Stimulated activated naive CD4-positive, alpha-beta T cell treated with Interleukin-2 at 50 U/mL for 16 hours (primary cell): ENCODE results near the gene SLC25A13.
A peak's percentile ranks its signal among the peaks of the same experiment; 100 is the strongest.

Experiments
- DNase-seq: peaks from one replicate; lab custom pipeline; 2025; lab: John Stamatoyannopoulos, UW

The SLC25A13 gene

GRCh38 chr7:96322847-96323461 is 1.1 kb upstream of the SLC25A13 start:
- no peak for DNase-seq

DNA sequence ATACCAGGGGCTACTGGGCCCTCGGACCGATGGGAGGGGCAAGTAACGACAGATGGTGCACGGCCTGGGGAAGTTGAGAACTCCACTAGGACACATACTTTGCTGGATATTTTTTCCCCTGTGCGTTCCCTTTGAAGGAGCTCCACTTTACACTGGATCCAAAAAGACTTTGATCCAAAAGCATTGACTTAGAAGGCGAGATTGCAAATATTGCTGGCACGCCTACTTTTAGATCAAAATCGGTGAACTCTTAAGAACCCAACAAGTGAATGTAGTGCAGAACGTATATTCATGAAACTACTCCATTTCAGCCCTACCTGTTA is 436 bp upstream of the SLC25A13 start:
- DNase-seq = no peak

DNA sequence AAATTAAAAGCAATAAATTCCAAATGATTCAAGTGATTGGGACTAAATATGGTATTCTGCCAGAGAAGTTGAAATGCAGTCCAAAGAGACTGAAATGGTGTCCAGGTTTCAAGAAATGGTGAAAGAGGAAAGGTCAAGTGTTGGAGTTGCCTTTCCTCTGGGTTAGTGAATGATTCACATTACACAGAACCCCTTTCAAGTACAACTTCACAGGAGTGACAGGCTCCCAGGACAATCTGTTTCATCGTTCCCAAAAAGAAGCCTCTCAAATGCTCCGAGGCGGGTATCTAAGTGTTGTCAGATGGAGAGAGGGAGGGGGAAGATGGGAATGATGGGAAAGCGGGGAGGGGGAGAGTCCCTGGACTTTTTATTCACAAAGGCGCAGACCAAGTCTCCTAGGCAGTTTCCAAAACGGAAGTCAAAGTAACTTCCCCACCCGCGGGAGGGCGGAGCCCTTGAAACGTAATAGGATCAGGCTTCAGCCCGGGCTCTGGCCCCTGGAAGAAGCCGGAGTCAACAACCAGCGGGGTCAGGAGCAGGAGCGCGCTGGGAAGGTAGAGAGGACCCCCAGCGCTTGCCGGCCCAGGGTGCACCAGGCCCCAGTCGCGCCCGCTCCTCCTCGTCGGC is 754 bp downstream of the SLC25A13 start:
- DNase-seq = peak; percentile 64

DNA sequence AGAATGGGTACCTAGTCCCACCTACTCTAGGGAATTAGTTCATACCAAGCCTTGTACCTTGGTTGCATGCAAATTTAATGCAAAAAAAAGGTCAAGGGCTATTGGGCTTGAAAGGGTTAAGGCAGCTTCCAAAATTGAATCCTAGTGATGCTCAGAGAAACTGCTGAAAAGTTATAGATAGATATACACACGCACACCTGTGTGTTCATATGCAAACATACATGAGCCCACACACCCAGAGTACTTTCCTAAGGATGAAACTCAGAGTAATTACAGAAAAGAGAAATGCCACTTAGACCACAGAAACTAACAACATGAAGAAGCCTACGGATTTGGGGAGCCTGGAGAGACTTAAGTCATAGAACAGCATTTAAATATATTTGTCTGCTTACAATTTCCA is 1.5 kb downstream of the SLC25A13 start:
- DNase-seq = no peak

- no peak for DNase-seq
Observed at GRCh38 chr7:96319439-96319838, 2.5 kb downstream of the SLC25A13 start.

DNA sequence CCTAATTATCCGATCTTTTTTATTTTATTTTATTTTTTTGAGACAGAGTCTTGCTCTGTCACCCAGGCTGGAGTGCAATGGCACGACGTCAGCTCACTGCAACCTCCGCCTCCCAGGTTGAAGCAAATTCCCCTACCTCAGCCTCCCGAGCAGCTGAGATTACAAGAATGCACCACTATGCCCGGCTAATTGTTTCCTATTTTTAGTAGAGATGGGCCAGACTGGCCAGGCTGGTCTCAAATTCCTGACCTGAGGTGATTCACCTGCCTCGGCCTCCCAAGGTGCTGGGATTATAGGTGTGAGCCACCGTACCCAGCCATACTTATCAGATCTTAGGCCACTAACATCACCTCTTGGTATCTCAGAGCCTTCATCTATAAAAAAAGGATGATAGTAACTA is 4.9 kb downstream of the SLC25A13 start:
- no peak for DNase-seq

GRCh38 chr7:96315125-96315512 is 6.8 kb downstream of the SLC25A13 start:
- DNase-seq = no peak

DNA sequence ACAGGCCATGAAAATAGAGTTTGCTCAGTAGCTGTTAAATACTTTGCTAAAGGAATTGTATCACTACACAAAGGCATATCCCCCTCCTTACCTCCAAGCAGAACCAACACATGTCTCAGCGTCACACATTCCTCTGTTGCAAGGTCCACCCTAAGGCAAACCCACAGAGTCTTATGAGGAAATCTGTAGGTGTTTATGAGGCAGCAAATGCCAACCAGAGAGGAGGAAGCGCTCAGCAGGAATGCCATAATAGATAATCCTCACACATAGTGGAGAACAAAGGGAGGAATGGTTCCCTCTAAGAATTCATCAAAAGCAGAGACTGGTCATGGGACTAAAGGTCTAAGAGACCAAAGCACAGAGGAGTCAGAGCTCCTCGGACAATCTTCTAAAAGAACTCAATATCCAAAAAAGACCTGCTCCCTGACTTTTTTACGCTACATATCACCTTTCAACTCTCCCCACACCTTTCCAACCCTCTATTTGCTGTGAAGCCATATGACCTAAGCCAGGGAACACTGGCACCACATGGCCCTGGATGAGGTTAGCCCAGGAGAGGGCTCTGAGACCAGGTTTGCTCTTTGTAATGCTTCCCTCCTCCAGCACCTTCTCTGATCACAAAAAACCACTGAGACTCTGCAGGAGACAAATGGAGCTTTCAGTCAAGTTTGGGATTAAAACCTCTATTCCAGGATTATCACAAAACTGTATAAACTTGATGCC is 7.3 kb downstream of the SLC25A13 start:
- DNase-seq = no peak

- no peak for DNase-seq
Observed at GRCh38 chr7:96313940-96314339, 8.0 kb downstream of the SLC25A13 start.

DNA sequence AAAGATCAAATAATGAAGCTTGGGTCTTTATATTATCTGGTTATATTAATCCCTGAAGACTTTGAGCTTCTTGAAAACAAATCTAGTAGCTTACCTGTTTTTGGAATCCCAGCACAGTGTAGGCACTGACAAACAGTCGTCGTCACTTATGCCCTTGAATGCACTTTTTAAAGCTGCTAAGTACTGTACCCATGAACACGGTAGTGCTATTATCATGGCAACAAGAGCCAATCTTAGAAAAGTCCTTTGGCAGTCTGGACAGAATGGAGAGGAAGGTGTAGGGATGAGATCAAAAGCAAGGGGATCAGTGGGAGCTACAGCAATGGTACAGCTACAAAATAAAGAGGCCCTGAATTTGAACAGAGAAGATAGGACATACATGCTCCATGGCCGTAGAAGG is 9.4 kb downstream of the SLC25A13 start:
- DNase-seq = no peak

- DNase-seq = no peak
Observed at GRCh38 chr7:96311967-96312366, 9.9 kb downstream of the SLC25A13 start.

- DNase-seq = no peak
Observed at GRCh38 chr7:96310110-96310509, 11.8 kb downstream of the SLC25A13 start.

DNA sequence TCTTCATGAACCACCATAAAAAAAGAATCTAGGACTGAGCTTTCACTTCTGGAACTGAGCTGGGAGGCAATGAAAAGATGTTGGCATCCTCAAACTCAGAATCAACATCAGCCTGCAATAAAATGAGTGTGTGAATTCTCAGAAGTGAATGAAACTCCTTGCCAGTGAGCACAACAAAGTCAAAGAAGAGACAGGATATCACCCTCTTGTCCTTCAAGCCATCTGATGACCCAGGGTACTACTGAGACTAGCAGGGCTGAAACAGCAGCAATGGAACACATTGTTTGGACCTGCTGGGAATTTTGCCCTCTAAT is 13.0 kb downstream of the SLC25A13 start:
- no peak for DNase-seq

GRCh38 chr7:96308253-96308949 is 13.5 kb downstream of the SLC25A13 start:
- no peak for DNase-seq

- no peak for DNase-seq
Observed at GRCh38 chr7:96306385-96307125, 15.3 kb downstream of the SLC25A13 start.

GRCh38 chr7:96305915-96306314 is 16.0 kb downstream of the SLC25A13 start:
- DNase-seq = no peak

DNA sequence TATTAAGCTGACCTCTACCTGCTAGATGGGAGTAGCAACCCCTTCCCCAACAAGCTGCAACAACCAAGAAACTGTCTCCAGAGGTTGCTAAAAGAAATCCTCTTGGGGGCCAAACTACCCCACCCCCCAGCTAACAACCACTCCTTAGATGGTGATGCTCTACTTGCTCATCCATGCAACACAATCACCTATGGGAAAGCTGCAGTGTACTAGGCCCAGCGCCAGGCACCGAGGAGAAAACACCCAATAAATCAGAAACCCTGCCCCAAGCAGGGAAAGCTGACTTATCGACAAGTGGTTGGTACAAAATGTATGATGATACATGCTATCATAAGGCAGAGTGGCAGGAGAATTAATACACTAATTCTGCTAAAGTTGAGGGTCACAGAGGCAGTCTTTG is 17.3 kb downstream of the SLC25A13 start:
- no peak for DNase-seq

- no peak for DNase-seq
Observed at GRCh38 chr7:96303686-96304443, 18.0 kb downstream of the SLC25A13 start.

GRCh38 chr7:96303105-96303685 is 18.7 kb downstream of the SLC25A13 start:
- no peak for DNase-seq

- DNase-seq = no peak
Observed at GRCh38 chr7:96300986-96301385, 20.9 kb downstream of the SLC25A13 start.

DNA sequence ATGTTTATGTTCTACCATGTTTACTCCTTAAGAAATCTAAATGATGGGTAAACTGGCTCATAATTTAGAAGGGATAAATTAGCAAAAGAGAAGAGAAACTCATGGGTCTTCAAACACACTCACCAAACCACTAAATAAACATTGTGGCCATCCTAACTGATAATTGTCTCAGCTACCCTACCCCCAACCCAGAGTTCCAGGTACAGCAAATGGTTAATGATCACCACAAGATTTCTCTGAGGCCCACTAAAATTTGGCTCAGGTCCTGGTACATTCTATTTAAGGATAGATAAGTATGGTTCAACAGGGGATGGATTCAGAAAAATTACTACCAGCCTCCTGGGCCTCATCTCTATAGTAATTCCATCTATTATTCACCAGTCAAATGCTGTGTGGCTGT is 21.4 kb downstream of the SLC25A13 start:
- no peak for DNase-seq
